Fibroblast of lung (primary cell): Measurements from ENCODE around the gene C4orf17.

Source experiments
- CTCF ChIP-seq, 2 donors: IDR thresholded peaks in 1 of 2; conservative IDR thresholded peaks in 1 of 2; 1 replicate in 1 of 2; 2 replicates in 1 of 2; pipeline ENCODE4 v1.5.1; 2011 to 2012; ENCODE audit warnings: low read length in 2 of 2, control low read depth in 1 of 2, inconsistent platforms in 1 of 2, low read depth in 1 of 2, mild to moderate bottlenecking in 1 of 2
- EZH2 ChIP-seq: IDR thresholded peaks from 2 replicates; pipeline ENCODE4 v1.5.1; 2012; ENCODE audit warnings: low read length, control low read depth, mild to moderate bottlenecking; ENCODE audit errors: missing control alignments

- TF ChIP-seq EZH2: no peak
- TF ChIP-seq CTCF (conservative IDR thresholded peaks at IDR 0.05 in 1 of 2, IDR thresholded peaks at IDR 0.05 in 1 of 2; ENCODE audit: low read depth in 1 of 2, low read length in 2 of 2): no peak
These were observed 29.6 kb downstream of the C4orf17 start for GRCh38 chr4:99540277-99540939.
